IMR-90 (cell line): ENCODE data around the gene TCEA2. TPM values are rescaled to one million over a fixed set of nuclear protein-coding genes. Genes with fewer than 3 reads are reported as not detected.

Source experiments
- ATAC-seq: fragments of 200-7000 bp; cut with Tn5 transposase; 2 replicates; pipeline ENCODE4 v1.9.1; 2020; ENCODE audit warnings: low read depth, mild to moderate bottlenecking, moderate library complexity
- BruUV-seq: library from RNA; stranded (reverse); fragments of 400-500 nt; replicated peaks from 2 replicates; lab custom pipeline; 2021; lab: Mats Ljungman, UMichigan
- CTCF ChIA-PET: fragments of 300-600 bp; formaldehyde crosslinking; extraction: SDS; loops from one replicate; lab custom pipeline; 2021; ENCODE audit warnings: antibody characterized with exemption; lab: Yijun Ruan, JAX
- POLR2A ChIA-PET: fragments of 300-600 bp; sonication (Branson Sonifier 250); formaldehyde crosslinking; loops from one replicate; lab custom pipeline; 2022; ENCODE audit warnings: antibody characterized with exemption; ENCODE audit not compliant: unreplicated experiment; lab: Charles Lee
- DNase-seq: peaks from one replicate; pipeline ENCODE4 v3.0.0; 2013
- H2AFZ ChIP-seq: replicated peaks from 2 replicates; pipeline ENCODE3; 2013; ENCODE audit warnings: low read length, mild to moderate bottlenecking; ENCODE audit not compliant: poor library complexity
- H2AK5ac ChIP-seq: 2 replicates; pipeline ENCODE4 v1.6.1; 2013; ENCODE audit warnings: low read depth, low read length, inconsistent platforms
- H2AK9ac ChIP-seq: replicated peaks from 2 replicates; pipeline ENCODE3; 2013; ENCODE audit warnings: mild to moderate bottlenecking, low read depth, low read length, moderate library complexity; ENCODE audit not compliant: poor library complexity
- H2BK120ac ChIP-seq: 2 replicates; pipeline ENCODE4 v1.6.1; 2013; ENCODE audit warnings: low read depth, low read length, inconsistent platforms
- H2BK15ac ChIP-seq: 3 replicates; pipeline ENCODE4 v1.6.1; 2013; ENCODE audit warnings: low read depth, low read length, inconsistent platforms
- H2BK20ac ChIP-seq: 2 replicates; pipeline ENCODE4 v1.6.1; 2013; ENCODE audit warnings: low read depth, mild to moderate bottlenecking, inconsistent platforms, low read length, moderate library complexity
- H2BK5ac ChIP-seq: 2 replicates; pipeline ENCODE4 v1.6.1; 2013; ENCODE audit warnings: mild to moderate bottlenecking, low read depth, low read length, inconsistent platforms; ENCODE audit not compliant: poor library complexity, severe bottlenecking
- H3K14ac ChIP-seq: replicated peaks from 2 replicates; pipeline ENCODE4 v1.6.1; 2013; ENCODE audit warnings: low read depth, low read length, inconsistent platforms
- H3K18ac ChIP-seq: 2 replicates; pipeline ENCODE4 v1.6.1; 2013; ENCODE audit warnings: low read depth, low read length, control low read depth
- H3K23ac ChIP-seq: 2 replicates; pipeline ENCODE4 v1.6.1; 2013; ENCODE audit warnings: low read depth, low read length, inconsistent platforms
- H3K27ac ChIP-seq: 2 replicates; pipeline ENCODE4 v1.5.1; 2013; ENCODE audit warnings: mild to moderate bottlenecking, control low read depth, low read length; ENCODE audit not compliant: insufficient read depth
- H3K27me3 ChIP-seq: 2 replicates; pipeline ENCODE4 v1.6.1; 2013; ENCODE audit warnings: low read length; ENCODE audit not compliant: control insufficient read depth, insufficient read depth
- H3K36me3 ChIP-seq: 2 replicates; pipeline ENCODE4 v1.6.1; 2013; ENCODE audit warnings: low read length, mixed read lengths; ENCODE audit not compliant: control insufficient read depth, insufficient read depth
- H3K4ac ChIP-seq: 2 replicates; pipeline ENCODE4 v1.6.1; 2013; ENCODE audit warnings: low read depth, low read length, inconsistent platforms
- H3K4me1 ChIP-seq: 2 replicates; pipeline ENCODE4 v1.6.1; 2013; ENCODE audit warnings: low read length, mixed read lengths; ENCODE audit not compliant: control insufficient read depth, insufficient read depth
- H3K4me2 ChIP-seq: 2 replicates; pipeline ENCODE4 v1.6.1; 2013; ENCODE audit warnings: low read depth, mild to moderate bottlenecking, control low read depth, low read length, moderate library complexity
- H3K4me3 ChIP-seq: 2 replicates; pipeline ENCODE4 v1.5.1; 2013; ENCODE audit warnings: low read depth, mild to moderate bottlenecking, control low read depth, low read length, moderate library complexity; ENCODE audit not compliant: insufficient read depth
- H3K56ac ChIP-seq: 2 replicates; pipeline ENCODE4 v1.6.1; 2013; ENCODE audit warnings: low read length, inconsistent platforms; ENCODE audit not compliant: insufficient read depth; ENCODE audit errors: extremely low read depth
- H3K79me1 ChIP-seq, 2 experiments: 2 replicates each; pipeline ENCODE4 v1.6.1; 2013; ENCODE audit warnings: low read length in 2 of 2, inconsistent platforms in 1 of 2, low read depth in 1 of 2
- H3K9ac ChIP-seq: 2 replicates; pipeline ENCODE4 v1.6.1; 2013; ENCODE audit warnings: low read depth, low read length, control low read depth
- H3K9me1 ChIP-seq: 2 replicates; pipeline ENCODE4 v1.6.1; 2013; ENCODE audit warnings: low read length, inconsistent platforms; ENCODE audit not compliant: insufficient read depth
- H3K9me3 ChIP-seq: 2 replicates; pipeline ENCODE4 v1.6.1; 2013; ENCODE audit warnings: low read length; ENCODE audit not compliant: control insufficient read depth, insufficient read depth
- H4K20me1 ChIP-seq: 2 replicates; pipeline ENCODE4 v1.6.1; 2013; ENCODE audit warnings: low read length, inconsistent platforms; ENCODE audit not compliant: insufficient read depth
- H4K5ac ChIP-seq: 2 replicates; pipeline ENCODE4 v1.6.1; 2013; ENCODE audit warnings: mild to moderate bottlenecking, low read depth, low read length, control low read depth
- H4K8ac ChIP-seq, 2 experiments: 2 replicates each; pipeline ENCODE4 v1.6.1; 2013; ENCODE audit warnings: low read depth in 2 of 2, low read length in 2 of 2, control low read depth in 1 of 2, inconsistent platforms in 1 of 2
- H4K91ac ChIP-seq: 2 replicates; pipeline ENCODE4 v1.6.1; 2013; ENCODE audit warnings: low read depth, low read length, inconsistent platforms; ENCODE audit not compliant: insufficient read depth
- BHLHE40 ChIP-seq: fragments of 150-350 bp; IDR thresholded peaks from 2 replicates; pipeline ENCODE4 v1.6.1; 2016; ENCODE audit warnings: mild to moderate bottlenecking, low read depth, low read length
- CEBPB ChIP-seq: IDR thresholded peaks from 2 replicates; pipeline ENCODE4 v1.6.1; 2012; ENCODE audit warnings: low read depth, low read length, improper control_type of control experiment
- CHD1 ChIP-seq: IDR thresholded peaks from 2 replicates; pipeline ENCODE4 v1.6.1; 2012; ENCODE audit warnings: low read depth, low read length, improper control_type of control experiment
- CTCF ChIP-seq: conservative IDR thresholded peaks from 2 replicates; pipeline ENCODE4 v1.5.1; 2012; ENCODE audit warnings: mild to moderate bottlenecking, low read depth, low read length, improper control_type of control experiment
- ELK1 ChIP-seq: fragments of 150-350 bp; IDR thresholded peaks from 2 replicates; pipeline ENCODE4 v1.6.1; 2016; ENCODE audit warnings: low read depth, mild to moderate bottlenecking, low read length, moderate library complexity, borderline replicate concordance
- FOS ChIP-seq: fragments of 150-350 bp; IDR thresholded peaks from 2 replicates; pipeline ENCODE4 v1.6.1; 2016; ENCODE audit warnings: low read depth, low read length
- MAFK ChIP-seq: IDR thresholded peaks from 2 replicates; pipeline ENCODE4 v1.6.1; 2012; ENCODE audit warnings: low read depth, low read length, improper control_type of control experiment
- MAZ ChIP-seq: IDR thresholded peaks from 2 replicates; pipeline ENCODE4 v1.6.1; 2012; ENCODE audit warnings: low read depth, mild to moderate bottlenecking, low read length, improper control_type of control experiment, moderate library complexity, borderline replicate concordance
- MXI1 ChIP-seq: IDR thresholded peaks from 2 replicates; pipeline ENCODE4 v1.6.1; 2012; ENCODE audit warnings: low read depth, mild to moderate bottlenecking, low read length, moderate library complexity, borderline replicate concordance
- NFE2L2 ChIP-seq: fragments of 150-350 bp; IDR thresholded peaks from 2 replicates; pipeline ENCODE4 v1.6.1; 2016; ENCODE audit warnings: low read depth, mild to moderate bottlenecking, low read length
- POLR2A ChIP-seq: IDR thresholded peaks from 2 replicates; pipeline ENCODE4 v1.6.1; 2012; ENCODE audit warnings: mild to moderate bottlenecking, low read depth, low read length
- RAD21 ChIP-seq: IDR thresholded peaks from 2 replicates; pipeline ENCODE4 v1.6.1; 2012; ENCODE audit warnings: low read length, improper control_type of control experiment
- RCOR1 ChIP-seq: IDR thresholded peaks from 2 replicates; pipeline ENCODE4 v1.6.1; 2012; ENCODE audit warnings: mild to moderate bottlenecking, low read length, improper control_type of control experiment; ENCODE audit not compliant: insufficient replicate concordance
- RFX5 ChIP-seq: IDR thresholded peaks from 2 replicates; pipeline ENCODE4 v1.8.0; 2012; ENCODE audit warnings: low read depth, mild to moderate bottlenecking, low read length, moderate library complexity
- SMC3 ChIP-seq: fragments of 150-350 bp; IDR thresholded peaks from 2 replicates; pipeline ENCODE4 v1.6.1; 2016; ENCODE audit warnings: low read depth, mild to moderate bottlenecking, antibody characterized with exemption, low read length, moderate library complexity
- WGBS, 2 experiments: methylation state at CpG; one replicate each; pipeline versions ENCODE4 v1.1.5 to v1.1.7; 2013; ENCODE audit warnings: missing lambda C conversion rate in 2 of 2; ENCODE audit not compliant: insufficient read length in 1 of 2; ENCODE audit errors: extremely low coverage in 2 of 2; 5-methylcytosine and 5-hydroxymethylcytosine counted together
- dilution Hi-C: fragments of 300-500 bp; cut with HindIII; formaldehyde crosslinking; loops from one replicate; pipeline ENCODE4 v1.14.3; 2018; ENCODE audit warnings: low sequenced_read_pairs; ENCODE audit not compliant: unreplicated experiment
- in situ Hi-C: fragments of 300-500 bp; cut with MboI; formaldehyde crosslinking; loops from 3 replicates; pipeline ENCODE4 v1.14.3; 2019; ENCODE audit warnings: low sequenced_read_pairs, inconsistent platforms, mixed read lengths
- intact Hi-C: fragments of 100-400 bp; cut with micrococcal nuclease; formaldehyde crosslinking; loops from 2 replicates; pipeline ENCODE4 v1.10.0; 2022
- polyA plus RNA-seq, 3 experiments: library from polyadenylated mRNA; depleted of rRNA; stranded (reverse); fragments of >200 nt; gene quantifications; 2 replicates each; pipeline ENCODE4 v1.2.3, GENCODE V29; 2012; ENCODE audit warnings: low replicate concordance in 1 of 3
- total RNA-seq: library from RNA; depleted of rRNA; stranded (reverse); fragments of >200 nt; gene quantifications from 2 replicates; pipeline ENCODE4 v1.2.3, GENCODE V29; 2012
- TF ChIP-seq, protein P1 (sequence below): fragments of 150-350 bp; IDR thresholded peaks from 2 replicates; pipeline ENCODE4 v1.6.1; 2017; ENCODE audit warnings: mild to moderate bottlenecking, antibody characterized with exemption, low read length, low read depth

Gene TCEA2
- total and polyA plus RNA-seq, 2 of the 4 experiments (the other 2 are of a cell fraction) = 9.3 to 30.0 TPM

DNA sequence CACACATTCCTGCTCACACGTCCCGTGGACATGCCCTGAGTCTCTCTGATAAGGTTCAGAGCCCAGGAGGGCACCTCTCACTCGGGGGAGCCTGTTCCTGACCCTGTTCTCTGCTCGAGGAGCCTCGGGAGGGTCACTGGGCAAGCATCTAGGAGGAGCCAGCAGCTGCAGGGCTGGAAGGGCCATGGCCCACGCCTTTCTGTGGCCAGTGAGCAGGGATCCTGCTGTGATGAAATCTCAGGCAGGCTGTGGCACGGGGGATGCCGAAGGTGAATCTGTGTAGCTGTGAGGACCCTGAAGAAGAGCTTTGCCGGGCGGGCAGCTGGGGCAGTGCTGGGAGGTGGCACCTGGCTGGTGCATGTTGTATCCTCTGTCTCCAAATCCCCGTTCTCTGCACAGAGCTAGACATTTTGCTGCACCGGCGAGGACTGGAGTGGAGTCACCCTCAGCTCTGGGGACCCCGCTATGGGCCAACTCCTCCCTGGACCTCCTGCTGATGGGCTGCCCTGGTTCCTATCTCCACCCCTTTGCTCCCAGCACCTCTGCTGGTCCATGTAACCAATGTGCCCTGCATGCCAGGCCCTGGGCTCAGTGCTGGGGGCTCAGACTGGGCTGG is 51.5 kb downstream of the TCEA2 start:
- Histone ChIP-seq H3K23ac (no peak overlapping the region), H3K36me3 (no peaks in the 10 kb centered on the region), H3K4ac (no peak overlapping the region), H3K14ac (no peak overlapping the region), H3K79me1 (no peaks in the 10 kb centered on the region), H2AFZ (no peak overlapping the region), H4K8ac (no peak overlapping the region), H3K9ac (no peak overlapping the region), H2BK20ac (no peak overlapping the region), H2BK15ac (no peak overlapping the region), H4K20me1 (no peaks in the 10 kb centered on the region), H3K4me1 (no peaks in the 10 kb centered on the region), H3K56ac (no peak overlapping the region), H3K4me2 (no peak overlapping the region), H3K4me3 (no peak overlapping the region), H3K27me3 (peaks cover 35% of the 10 kb centered on the region; the same call in 1 of the 2 replicates), H2AK9ac (no peak overlapping the region), H2BK5ac (no peak overlapping the region), H3K9me3 (no peaks in the 10 kb centered on the region), H2AK5ac (no peak overlapping the region), H4K91ac (no peak overlapping the region), H3K18ac (no peak overlapping the region), H3K9me1 (no peaks in the 10 kb centered on the region), H4K5ac (no peak overlapping the region), H3K27ac (no peak overlapping the region), H2BK120ac (no peak overlapping the region)
- dilution Hi-C loops = no loop called here
- in situ Hi-C loops = no loop called here
- WGBS, 2 experiments = 58% methylated on average over 3 of the region's 14 CpGs; no CpG with 5 or more reads in 1 of the 2 experiments
- DNase-seq (no peak), ATAC-seq (no peak)
- TF ChIP-seq RAD21 (no peak), MXI1 (no peak), ELK1 (no peak), RFX5 (no peak), CHD1 (no peak), MAZ (no peak), POLR2A (no peak), RCOR1 (no peak), MAFK (no peak), SMC3 (no peak), BHLHE40 (no peak), FOS (no peak), NFE2L2 (no peak), CTCF (no peak), CEBPB (no peak)
- TF ChIP-seq, protein P1, sequence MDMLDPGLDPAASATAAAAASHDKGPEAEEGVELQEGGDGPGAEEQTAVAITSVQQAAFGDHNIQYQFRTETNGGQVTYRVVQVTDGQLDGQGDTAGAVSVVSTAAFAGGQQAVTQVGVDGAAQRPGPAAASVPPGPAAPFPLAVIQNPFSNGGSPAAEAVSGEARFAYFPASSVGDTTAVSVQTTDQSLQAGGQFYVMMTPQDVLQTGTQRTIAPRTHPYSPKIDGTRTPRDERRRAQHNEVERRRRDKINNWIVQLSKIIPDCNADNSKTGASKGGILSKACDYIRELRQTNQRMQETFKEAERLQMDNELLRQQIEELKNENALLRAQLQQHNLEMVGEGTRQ = no peak
- POLR2A ChIA-PET = no interaction called here
- intact Hi-C loops = no loop called here
- no TSS peak for BruUV-seq
- CTCF ChIA-PET = no interaction called here
